ENCODE results near the gene TBX1.

TBX1 gene

DNA sequence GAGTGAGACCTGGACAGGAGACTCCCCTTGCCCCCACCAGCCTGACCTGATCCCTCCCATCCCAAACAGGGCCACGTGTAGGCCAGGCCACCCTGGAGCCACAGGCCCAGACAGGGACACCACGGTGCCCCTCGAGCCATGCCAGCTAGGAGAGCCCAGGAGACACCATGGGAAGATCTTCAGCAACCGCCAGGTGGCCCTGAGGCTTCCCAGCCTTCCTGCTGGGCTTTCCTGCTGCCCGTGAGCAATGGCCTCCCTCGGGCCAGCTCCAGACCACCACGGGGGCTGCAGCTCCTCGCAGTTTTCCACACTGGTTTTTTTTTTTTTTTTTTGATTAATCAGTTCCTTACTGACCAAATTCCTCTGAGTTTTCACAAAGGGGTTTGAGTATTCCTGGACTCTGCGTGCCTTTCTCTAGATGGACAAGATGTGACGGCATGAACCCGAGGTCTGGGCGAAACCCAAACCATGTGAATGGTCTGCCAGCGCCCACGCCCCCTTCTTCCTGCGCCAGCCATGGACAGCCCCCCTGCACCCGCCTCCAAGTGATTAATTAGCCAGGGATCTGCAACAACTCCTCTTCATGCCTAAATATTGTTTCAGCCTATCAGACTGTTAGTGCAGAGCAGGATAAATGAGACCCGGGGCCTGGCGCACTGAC is 40.9 kb downstream of the TBX1 start:
- DNase-seq: no peak

DNA sequence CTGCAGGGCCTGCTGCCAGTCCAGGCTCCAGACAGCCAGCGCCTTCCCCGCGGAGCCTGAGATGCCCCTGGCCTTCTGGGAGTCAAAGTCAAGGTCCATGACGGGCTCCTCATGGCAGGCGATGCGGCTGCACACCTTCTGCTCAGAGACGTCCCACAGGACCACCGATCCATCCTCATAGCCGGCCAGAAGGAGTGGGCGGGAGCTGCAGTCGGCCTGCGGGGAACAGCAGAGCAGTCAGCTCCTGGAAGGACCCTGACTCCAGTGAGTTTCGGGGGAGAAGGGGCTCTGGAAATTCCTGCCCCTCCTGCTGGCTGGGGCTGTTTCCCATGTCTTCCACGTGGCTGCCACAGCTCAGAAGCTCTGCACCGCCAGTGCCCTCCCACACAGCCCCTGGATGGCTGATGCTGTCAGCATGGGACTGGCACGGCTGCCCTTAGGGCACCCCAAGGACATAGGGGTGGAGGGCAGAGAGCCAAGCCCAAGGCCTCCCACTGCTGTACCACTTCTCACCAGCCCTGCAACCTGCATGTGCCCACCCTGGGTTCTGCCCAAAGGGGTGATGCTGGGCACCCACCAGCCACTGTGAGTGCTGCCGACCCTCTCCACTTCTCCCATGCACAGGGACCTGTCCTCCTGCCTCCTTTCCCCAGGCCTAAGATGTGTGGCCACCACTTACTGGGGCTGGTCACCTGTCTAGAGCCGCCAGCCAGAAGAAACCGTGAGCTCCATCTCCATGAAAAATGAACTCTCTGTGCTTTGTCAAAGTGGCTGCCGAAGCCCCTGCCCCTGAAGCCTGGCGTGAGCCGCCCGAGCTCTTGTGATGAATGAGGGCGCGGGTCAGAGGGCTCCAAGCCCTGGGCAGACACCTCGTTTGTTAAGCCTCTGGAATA is 41.7 kb downstream of the TBX1 start:
- DNase-seq: no peak

DNA sequence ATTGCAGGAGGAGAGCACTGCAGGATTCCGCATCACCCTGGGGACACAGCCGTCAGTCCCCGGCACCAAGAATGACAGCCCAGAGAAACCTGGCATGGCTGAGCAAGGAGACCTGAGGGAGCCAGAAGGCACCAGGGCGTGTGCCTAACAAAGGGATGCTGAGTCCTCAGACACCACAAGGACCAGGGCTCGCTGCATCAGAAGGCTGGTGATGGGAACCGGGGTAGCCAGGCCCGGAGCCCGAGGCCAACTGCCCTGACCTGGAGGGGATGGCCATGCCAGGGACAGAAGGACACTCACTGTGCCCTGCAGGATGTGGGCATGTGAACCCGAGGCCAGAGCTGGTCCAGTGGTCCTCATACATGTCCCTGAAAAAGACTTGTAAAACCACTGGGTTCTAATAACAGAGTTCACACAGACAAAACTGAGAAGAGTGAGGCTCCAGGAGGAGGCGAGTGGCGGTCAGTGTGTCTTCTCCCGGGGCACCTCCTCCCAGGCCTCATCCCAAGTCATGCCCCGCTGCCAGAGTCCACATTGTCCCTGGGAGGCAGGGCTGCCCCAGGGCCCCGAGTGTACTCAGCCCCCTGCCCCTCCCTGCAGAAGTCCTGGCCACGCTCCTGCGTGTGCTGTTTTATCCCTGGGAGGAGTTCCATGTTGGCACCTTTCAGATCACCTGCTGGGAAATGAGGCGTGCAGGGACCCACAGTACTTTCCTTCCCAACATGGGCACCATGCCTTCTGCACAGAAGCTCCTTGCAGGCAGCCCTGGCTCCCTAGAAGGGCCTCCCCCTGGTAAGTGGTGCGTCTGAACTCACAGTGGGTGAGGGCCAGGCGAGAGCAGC is 42.5 kb downstream of the TBX1 start:
- no peak for DNase-seq

DNA sequence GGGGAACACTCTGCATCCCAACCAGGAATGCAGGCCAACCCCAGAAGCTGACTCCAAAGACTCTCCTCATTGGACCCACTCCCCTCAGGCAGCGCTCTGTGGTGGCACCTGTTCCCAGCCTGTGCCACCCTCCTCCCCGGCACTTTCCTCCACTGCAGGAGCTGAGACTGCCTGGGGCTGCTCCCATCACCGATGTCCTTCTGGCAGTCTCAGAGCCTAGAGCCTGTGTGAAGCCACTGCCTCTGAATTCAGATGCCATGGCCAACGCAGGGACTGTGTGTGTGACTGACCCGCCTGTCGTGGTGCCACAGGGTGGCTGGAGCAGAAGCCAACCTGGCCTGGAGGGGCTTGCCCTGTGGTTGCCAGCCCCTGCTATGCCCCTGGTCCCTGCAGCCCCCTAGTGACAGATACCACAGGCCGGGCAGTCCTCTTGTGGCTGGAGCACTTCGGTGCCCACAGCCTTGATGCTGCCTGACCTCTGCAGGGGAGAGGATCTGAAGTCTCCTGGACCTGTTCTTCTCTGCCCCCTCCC is 43.2 kb downstream of the TBX1 start:
- no peak for DNase-seq

DNA sequence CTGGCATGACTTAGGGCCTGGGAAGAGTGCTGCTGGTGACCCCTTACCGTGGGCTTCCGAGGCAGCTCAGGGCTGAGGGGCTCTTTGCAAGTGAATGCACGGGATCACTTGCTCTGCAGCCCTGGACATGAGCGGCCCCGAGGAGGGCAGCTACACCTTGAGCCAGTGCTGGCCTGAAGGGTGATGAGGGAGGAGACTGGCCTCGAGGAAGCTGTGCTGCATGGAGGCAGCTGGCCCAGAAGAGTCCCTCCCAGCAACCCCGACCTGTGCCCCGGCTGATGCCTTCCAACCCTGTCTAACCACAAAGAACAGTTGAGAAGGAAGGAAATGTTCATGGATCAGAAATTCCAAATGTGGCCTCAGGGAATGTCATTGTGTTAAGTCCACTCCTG is 45.2 kb downstream of the TBX1 start:
- DNase-seq: no peak

DNA sequence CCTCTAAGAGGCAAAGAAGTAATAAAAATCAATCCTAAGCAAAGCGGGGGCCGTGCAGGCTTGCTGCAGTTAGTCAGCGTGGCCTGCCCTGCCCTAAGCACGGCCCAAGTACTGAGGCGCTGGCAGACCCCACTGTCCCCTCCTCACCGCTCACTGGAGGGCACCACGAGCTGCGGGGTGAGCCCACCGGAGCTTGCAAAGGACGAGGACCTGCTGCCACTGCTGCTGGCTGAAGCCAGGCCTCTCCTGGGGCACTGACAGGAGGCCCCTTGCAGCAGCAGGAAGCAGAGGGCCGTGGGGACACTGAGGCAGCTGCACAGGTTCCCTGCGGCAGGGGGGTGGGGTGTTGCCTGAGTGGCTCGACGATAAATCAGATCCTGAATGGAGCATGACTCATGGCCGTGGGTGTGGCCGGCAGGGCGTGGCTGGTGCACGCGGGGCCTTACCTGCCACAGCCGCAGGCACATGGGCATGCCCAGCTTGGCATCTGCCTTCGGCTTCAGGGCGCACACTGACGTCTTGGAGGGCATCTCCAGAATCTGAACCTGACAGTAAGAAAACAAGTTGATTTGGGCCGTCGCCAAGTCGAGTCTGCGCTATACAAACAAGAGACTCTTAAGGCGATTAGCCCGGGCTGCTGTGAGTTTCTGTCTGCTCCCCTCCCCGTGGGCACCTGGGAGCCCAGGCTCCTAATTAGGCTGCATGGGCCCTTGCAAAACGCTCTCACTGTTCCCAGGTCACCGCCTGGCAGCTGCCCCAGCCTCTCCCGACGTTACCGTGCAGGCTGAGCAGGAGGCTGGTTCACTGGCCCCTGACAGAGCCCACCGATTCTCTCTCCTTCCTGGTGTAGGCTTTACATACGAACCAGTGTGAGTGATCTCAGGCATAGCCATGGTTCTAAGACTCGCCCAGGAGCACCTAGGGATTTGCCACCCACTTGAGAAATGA is 45.9 kb downstream of the TBX1 start:
- DNase-seq: peak in 1 of 2 experiments; percentile 45

DNA sequence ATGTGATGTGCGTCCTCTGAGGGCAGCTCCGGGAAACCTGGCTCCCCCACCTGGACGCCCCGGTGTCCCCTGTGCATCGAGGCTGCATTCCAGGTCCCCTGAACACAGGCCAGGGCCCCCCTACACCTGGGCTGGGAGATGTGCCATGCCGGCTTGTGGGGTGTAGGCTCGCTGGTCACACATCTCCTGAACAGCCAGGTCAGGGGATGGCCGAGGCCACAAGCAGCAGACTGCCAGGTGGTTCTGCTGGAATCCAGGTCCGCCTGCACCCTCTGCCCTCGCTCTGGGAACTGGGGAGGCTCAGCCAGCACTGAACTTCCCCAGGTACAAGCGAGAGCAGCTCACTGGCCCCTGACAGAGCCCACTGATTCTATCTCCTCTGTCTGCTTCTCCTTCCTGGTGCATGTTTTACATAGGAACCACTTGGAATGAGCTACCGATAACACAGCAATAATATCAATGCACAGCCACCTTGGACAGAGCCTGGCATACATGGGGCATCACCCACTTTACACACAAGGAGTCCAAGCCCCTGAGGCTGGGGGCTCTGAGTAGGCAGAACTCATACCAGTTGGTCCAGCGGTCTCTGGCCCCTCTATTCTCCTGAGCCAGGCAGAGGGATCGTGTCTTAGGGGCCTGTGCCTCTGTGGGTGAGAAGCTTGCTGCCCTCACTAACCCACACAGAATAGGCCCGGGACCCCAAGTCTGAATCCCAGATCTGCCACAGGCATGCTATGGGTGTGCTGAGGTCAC is 46.8 kb downstream of the TBX1 start:
- DNase-seq: no peak

DNA sequence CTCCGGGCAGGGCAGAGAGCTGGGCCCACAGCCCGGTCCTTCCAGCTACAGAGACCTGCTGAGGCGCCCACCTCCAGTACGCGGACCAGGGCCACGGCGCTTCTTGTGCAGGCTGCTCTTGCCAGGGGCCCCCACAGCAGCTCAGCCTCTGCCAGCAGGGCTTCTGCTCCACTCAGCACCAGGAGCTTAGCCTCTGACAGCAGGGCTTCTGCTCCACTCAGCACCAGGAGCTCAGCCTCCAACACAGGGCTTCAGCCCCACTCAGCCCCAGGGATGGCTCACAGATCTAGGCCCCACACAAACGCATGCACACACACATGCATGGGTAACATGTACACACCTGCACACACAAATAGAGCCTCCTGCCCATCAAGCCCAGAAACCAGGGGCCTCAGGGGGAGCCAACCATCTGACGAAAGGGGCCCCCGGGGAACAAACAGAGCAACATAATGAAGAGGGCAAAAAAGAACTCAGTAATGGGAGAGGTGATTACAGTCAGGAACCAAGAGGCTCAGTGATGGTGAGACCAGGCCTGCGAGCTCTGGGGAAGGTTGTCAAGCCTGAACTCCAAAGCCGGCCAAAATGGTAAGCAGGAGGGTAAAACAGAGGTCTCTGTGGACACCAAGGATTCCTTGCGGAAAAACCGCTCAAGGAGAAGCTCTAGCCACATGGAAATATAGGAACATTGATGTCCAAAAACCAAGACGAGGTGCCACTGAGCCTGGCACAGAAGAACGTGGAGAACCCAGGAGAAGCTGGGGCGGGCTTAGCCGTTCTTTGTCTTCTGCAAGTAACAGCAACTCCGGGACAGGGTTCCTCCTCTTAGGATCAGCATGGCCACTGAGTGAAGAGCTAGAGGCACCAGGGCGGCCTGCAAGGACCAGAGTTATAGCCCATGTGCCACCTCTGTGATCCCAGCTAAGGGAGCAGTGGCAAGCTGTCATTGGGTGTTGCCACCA is 47.6 kb downstream of the TBX1 start:
- DNase-seq: no peak

DNA sequence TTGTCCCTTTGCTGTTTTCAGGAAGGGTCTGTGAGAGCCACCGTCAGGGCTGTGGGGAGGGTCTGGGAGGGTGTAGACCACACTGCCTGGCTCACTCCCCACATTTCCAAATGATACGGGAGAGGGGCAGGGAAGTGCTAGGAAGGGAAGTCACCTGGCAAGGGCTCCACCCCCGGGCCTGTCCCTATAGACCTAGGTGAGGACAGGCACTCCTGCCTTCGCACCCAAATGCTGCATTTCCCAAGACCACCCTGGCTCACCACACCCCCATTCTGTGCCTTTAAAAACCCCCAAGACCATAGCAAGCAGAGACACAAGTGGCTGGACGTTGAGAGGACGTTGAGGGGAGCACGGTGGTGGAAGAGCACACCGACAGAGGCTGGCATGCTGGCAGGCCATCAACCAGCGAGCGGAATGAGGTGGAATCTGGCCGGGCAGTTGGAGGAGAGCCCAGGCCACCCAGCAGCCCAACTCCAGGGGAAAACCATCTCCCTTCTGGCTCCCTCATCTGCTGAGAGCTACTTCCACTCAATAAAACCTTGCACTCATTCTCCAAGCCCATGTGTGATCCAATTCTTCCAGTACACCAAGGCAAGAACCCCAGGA is 48.4 kb downstream of the TBX1 start:
- DNase-seq: no peak

DNA sequence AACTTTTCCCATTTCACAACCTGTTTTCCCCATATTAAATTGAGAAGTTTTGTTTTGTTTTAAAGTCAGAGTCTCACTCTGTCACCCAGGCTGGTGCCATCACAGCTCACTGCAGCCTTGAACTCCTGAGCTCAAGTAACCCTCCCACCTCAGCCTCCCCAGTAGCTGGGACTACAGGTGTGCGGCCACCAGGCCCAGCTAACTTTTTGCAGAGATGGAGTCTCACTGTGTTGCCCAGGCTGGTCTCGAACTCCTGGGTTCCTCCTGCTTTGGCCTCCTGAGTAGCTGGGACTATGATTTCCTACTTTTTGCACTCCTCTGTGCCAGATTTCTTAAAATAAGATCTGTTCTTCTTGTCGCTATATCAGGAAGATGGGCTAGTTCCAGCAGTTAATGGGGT is 49.2 kb downstream of the TBX1 start:
- no peak for DNase-seq

DNA sequence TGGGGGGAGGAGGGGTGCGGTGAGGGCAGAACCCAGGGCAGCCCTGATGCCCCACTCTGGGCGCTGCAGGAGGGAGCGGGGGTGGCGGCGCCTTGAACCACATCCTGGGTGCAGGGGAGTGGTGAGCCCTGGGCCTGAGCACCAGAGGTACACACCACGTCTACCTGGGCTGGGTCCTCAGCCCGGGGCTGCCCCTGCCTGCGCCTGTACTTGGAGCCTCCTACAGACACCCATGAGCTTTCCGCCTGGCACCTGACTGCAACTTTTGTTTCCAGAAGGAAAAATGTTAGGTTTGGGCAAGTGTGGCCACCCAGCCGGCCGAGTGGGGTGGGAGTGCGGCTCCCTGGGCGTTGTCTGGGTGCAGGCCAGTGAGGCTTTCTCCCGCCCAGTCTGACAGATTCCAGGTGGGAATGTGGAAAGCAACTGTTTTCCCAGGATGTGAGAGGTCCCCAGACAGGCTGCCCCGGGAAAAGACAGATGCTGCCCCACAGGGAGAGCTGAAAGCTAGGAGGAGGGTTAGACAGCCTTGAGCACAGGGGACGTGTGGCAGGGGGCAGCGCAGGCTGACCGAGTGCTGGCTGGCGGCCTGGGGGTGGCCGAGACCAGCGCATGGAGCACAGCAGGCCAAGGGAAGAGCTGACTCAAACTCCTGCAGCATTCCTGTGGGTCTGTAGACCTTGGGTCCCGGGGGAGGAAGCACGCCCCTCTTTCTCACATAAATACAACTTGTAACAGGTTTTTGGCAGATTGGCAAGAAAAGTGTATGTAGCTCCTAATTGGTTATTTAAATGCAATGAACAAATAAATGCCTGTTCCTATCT is 50.0 kb downstream of the TBX1 start:
- no peak for DNase-seq

DNA sequence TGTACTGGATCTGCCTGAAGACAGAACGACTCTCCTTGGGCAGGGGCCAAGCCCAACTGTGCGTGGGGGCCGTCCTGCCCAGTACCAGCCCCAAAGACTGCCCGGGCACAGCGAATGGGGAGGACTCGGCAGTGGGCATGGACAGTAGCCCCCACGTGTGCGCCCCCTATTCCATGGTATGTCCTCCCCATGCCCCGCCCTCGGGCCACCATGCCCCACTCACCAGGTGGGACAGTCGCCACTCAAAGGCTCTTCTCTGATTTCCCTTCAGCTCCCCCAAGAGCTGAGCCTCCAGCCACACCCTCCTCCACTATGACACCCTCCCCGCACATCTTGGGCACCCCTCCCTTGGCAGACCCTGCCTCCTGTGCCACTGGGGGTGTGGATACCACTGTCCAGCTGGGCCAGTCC is 50.6 kb downstream of the TBX1 start:
- DNase-seq: no peak

DNA sequence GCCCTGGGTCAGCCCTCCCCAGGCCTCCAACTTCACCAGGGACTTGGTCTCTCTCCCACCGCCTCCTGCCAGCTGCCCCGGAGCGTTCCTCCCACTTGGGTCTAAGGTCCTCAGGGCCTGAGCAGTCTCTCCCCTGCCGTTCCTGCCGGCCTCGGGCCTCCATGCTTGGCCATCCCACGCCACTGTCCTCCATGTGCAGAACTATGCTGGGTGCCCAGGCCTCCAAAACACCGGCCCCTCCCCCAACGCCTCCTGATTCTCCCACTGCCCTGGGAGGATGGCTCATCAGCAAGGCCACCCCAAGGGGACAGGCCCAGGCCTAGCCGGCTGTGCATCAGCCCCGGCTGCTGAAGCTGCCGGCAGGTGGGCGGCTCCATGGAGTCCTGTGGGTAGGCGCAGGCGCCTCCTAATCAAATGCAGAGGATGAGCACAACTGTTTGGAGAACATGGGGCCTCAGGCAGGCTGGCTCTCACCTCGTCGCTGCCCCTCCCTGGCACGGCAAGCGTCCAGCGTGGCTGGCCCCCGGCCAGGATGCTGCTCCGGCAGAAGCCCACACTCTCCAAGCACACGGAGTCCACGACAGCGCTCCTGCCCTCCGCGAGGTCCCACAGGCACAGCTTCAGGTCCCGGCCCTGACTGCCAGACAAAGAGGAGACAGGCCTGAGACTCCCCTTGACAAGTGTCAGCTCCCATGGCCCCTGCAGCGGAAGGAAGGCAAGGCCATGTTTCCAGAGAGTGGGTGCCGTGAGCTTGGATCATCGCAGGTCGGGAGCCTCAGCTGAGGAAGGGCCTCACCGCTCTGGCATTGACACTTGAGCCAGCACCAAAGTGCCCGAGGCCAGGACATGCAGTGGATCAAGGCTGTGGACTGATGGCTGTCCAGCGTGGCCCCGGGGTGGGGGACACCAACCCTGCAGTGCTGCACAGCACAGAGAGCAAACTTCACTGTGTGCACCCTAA is 51.5 kb downstream of the TBX1 start:
- no peak for DNase-seq

DNA sequence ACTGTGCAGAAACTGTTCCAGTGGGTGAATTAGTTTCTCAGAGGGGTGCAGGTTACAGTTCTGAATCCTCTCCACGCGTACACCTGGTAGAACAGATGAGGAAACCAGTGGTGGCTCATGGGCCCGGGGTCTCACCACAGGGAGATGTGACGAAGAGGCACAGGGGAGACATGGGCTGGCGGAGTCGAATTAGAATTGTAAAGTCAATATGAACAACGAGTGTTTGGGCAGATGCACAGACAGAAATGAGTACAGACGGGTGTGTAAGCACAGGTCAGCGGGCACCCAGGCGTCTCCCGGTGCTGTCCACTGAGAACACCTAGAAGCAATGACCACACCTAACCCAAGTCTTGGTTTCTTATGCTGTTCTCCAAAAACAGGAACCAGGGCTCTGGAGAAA is 52.3 kb downstream of the TBX1 start:
- DNase-seq: no peak

DNA sequence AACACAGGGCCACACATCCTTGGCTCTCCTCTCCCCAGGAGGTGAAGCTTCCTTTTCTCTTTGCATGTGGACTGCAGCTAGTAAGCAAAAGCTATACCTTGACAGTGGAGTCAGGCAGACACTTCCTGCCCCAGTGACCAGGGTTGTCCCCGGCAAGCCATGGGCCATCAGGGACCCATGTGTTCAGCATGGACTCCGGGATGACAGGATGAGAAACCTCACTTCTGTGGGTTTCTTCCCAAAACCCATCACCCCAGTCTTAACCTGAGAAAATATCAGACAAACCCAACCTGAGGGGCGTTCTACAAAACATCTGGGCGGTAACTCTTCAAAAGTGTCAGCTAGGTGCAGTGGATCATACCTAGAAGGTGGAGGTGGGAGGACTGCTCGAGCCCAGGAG is 53.9 kb downstream of the TBX1 start:
- DNase-seq: no peak

DNA sequence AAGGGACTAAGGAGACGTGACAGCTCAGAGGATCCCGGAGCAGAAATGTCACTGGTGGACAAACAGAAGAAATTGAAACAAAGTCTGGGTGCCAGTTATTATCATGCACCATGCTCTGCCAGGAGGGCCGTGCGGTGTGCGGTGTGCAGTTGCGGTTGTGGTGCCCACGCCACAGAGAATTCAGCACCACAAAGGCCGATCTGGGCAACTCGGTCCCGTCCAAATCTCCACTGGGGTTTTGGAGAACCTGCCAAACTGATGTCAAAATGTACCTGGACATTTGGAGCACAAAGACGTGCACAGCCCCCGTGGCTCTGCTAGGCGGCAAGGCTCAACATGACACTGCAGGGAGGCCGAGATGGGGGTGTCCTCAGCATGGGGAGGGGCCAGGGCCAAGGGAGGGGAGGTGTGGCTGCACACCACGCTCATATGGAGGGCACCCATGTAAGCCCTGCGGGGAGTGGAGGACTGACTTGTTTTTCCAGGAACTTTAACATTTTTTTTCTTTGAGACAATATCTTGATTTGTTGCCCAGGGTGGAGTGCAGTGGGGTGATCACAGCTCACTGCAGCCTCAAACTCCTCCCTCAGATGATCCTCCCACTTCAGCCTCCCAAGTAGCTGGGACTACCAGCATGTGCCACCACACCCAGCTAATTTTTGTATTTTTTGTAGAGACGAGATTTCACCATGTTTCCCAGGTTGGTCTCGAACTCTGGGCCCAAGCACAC is 54.7 kb downstream of the TBX1 start:
- no peak for DNase-seq

DNA sequence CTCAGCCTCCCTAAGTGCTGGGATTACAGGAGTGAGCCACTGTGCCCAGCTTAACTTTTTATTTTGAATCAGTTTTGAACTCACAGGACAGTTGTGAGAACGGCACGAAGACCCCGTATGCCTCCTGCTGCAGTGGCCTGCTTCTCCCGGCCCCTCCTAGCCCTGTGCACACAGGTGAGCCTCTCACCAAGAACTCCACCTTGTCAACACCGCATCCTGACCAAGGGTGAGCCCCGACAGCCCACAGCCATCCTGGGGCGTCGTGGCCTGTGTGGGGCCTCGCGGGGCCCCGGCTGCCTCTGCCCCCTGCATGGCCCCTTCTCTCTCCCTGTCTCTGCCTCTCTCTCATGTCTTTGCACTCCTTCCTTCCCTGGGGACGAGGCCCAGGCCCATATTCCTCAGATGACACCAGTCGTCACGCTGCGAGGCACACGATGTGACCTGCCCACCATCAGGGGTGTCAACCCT is 55.3 kb downstream of the TBX1 start:
- no peak for DNase-seq
